HG02759 (cell line): Measurements from ENCODE around the gene CD101.
"Not testable (repeated sequence)": the region's sequence is repeated elsewhere in the genome, so short reads cannot be mapped to it uniquely, and the experiment has no call there.

Experiments used
- ATAC-seq: cut with Tn5 transposase; IDR thresholded peaks from one replicate; pipeline ENCODE4 v1.9.1; 2021; ENCODE audit warnings: mild to moderate bottlenecking, moderate library complexity; ENCODE audit not compliant: unreplicated experiment

CD101 gene

DNA sequence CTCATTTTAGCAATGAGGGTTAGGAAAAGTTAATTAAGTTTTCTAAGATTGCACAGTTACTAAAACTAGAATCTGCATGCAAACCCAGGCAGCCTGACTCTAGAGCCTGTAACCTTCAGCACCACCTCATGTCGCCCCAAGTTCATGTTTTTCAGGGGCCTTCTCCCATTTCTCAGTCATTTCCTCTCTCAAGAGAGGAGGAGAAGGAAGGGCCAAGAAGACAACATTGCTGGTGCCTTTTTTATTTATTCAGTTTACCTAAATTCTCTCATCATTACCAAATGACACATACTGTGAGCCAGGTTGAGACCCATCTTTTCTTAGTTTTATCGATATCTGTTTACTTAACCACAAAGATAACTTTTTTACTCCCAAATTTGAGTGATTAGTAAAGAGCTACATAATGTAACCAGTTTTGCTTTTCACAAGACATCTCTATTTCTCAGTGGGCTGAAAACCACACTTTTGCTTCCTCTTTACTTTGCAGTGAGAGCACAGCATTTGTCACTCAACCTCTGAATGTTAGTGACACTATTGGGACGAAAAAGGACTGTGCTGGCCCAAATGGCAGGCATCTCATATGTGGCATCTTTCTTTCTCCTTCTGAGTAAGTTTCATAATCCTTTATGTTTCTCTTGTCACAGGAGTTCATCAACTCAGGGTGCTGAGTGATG, at the start of gene CD101:
Gene CD101, plus strand, starts transcription at position 507 of the 674 bp plus-strand sequence. Its CDS starts 58 bp downstream, at position 565.
- ATAC-seq = peak; percentile 92

GRCh38 chr1:116952738-116953275, 48.8 kb upstream of the CD101 start:
- no peak for ATAC-seq

DNA sequence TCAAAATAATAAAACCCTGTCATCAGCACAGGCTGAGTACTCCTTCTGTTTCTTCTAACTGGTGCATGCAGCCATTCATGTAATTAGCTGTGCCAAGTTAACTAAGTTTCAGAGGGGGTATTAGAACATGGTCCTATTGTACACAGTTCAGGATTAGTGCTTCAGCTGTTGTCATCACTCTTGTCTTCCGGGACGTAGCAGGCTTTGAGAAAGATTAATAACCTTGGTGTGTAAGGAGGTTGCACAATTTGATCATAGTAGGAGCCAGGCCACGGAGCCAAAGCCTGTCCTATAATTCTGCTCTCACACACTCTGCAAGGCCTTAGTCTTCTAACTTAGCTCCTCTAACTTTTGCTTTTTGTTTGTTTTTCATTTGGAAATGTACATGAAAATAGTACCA, 47.1 kb upstream of the CD101 start:
- ATAC-seq = no peak

DNA sequence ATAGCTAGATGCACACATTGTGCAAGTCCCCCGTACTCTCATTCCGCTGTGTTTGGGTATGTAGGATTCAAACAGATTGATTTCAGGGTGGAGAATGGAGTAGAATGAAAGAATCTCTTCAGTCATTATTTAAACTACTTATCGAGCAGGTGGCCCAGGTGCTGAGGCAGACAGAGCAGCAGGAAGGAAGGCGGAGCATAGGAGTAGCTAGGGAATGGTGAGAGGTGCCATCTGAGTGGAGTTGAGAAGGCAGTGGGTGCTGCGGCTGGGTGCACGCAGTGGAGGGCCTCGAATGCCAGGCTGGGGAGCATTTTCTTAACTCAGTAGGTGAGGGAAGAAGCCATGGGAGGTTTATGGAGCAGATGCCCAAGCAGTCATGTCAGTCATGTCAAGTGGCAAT, 45.2 kb upstream of the CD101 start:
- ATAC-seq = no peak

- no peak for ATAC-seq
Observed at GRCh38 chr1:116957646-116958045, 43.9 kb upstream of the CD101 start.

- ATAC-seq = no peak
Observed at GRCh38 chr1:116958110-116958509, 43.5 kb upstream of the CD101 start.

GRCh38 chr1:116958977-116959376, 42.6 kb upstream of the CD101 start:
- ATAC-seq = no peak

DNA sequence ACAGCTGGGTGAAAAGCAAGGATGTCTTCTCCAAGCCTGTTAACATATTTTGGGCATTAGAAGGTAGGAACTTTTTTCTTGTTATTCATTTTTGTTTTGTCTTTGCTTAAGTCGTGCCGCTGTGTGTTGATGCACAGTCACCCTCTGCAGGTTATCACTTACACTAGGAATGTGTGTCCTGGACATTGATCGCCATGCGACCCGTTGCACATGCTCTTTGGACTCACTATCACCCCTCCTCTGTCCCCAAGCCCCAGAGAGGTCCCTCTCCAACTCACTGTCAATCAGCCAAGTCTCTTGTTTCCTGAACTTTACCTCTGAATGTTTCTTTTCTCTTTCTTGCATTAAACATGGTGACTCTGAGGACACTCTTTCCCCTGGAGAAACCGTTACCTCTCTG, 40.0 kb upstream of the CD101 start:
- no peak for ATAC-seq

DNA sequence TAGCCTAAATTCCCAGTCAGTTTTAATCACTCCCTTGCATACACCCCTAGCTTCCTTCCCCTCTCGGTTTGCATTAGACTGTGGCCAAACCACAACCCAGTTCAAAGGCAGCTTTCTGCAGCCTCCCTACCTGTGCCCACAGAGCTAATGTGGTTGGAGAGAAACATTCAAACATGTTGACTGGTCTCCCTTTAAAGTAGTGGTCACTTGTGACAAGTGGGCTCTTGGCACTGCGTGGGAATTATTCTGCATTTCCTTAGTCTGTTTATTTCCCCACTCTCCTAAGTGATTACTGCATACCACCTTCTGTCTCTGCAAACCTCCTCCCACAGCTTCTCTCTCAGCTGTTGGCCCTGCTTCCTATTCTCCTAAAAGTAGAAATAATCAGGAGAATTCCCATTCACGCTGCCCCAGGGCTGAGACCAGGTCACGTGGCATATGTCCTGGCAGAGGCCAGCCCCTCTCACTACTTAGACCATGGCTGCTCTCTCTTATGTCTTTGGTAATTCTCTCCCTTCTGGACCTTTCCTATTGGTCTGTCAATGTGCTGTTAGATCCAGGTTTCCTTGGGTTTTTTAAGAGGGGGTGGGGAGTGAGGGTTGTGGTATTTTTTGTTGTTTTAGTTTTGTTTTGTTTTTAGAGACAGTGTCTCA, 38.4 kb upstream of the CD101 start:
- no peak for ATAC-seq

GRCh38 chr1:116966791-116967190, 34.8 kb upstream of the CD101 start:
- ATAC-seq = no peak

DNA sequence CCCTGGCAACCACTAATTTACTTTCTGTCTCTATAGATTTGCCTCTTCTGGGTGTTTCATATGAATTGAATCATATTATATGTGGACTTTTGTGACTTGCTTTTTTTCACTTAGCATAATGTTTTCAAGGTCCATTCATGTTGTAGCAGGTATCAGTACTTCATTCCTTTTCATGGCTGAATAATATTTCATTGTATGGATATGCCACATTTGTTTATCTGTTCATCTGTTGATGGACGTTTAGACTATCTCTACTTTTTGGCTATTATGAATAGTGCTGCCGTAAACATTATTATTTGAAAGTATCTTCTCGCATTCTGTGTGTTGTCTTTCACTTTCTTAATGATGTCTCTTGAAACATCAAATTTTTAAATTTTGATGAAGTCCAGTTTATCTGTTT, 32.8 kb upstream of the CD101 start:
- ATAC-seq = no peak

- ATAC-seq = no peak
Observed at GRCh38 chr1:116971258-116971860, 30.2 kb upstream of the CD101 start.

GRCh38 chr1:116971965-116972673, 29.4 kb upstream of the CD101 start:
- no peak for ATAC-seq

- no peak for ATAC-seq
Observed at GRCh38 chr1:116972674-116973030, 28.9 kb upstream of the CD101 start.

GRCh38 chr1:116980309-116980708, 21.3 kb upstream of the CD101 start:
- not testable (repeated sequence) for ATAC-seq

GRCh38 chr1:116981521-116982037, 20.0 kb upstream of the CD101 start:
- no peak for ATAC-seq

DNA sequence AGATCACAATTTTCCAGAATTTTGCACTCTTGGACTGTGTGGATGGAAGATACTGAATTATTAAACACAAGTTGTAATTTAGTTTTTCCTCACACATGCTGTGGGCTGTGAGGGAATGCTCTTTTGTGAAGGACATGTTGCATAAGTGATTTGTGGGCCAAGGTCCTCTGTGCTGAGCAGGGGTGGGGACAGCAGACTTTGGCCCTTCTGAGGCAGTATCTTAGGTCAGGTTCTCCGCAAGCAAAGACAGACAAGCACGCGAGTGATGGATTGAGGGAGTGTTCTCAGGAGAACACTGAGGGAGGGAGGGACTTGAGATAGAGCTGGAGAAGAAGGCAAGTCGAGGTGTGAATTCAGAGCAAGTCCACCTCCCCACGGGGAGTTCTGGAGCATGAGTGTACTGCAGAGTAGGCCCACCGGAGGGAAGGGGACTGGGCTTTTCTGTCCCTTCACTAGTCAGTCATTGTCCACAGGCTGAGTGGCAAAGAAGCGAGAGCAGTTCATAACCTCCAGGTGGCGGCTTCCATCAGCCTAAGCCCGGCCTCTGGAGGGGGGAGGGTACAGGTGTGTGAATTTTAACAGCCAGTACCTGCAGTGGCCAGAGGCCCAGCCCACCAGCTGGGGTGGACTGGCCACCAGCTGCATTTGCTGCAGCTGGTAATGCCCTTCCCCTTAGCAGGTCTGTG, 19.1 kb upstream of the CD101 start:
- ATAC-seq = no peak

DNA sequence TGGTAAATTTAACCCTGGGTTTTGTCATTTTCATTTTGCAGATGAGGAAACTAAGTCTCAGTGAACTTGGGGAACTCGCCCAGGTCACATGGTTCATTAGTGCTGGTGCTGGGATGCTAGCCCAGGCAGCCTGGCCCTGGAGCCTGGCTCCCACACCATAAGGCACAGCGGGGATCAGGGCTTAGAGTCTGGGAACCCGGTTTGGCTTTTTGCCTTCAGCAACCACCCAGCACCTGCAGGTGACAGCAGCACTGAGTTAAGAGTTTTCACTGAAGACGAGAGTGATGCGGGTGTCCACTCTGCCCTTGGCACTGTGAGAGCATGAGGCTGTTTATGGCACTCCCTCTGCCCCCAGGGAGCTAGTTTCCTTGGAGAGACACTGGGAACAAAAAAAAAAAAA, 18.4 kb upstream of the CD101 start:
- ATAC-seq = no peak

- no peak for ATAC-seq
Observed at GRCh38 chr1:116983678-116984077, 17.9 kb upstream of the CD101 start.

GRCh38 chr1:116984406-116985160, 17.0 kb upstream of the CD101 start:
- no peak for ATAC-seq
